Glutamatergic neuron (in vitro differentiated cells): ENCODE data around the gene COMMD3. TPM values are rescaled to one million over a fixed set of nuclear protein-coding genes. Genes with fewer than 3 reads are reported as not detected.
"Not testable (repeated sequence)": the region's sequence is repeated elsewhere in the genome, so short reads cannot be mapped to it uniquely, and the experiment has no call there.

Experiments used
- DNase-seq: peaks from one replicate; pipeline ENCODE4 v3.0.0; 2022
- H3K27ac Mint-ChIP-seq: one replicate; pipeline ENCODE4 v1.8.0; 2020; ENCODE audit warnings: mild to moderate bottlenecking, mixed read lengths, inconsistent platforms; ENCODE audit not compliant: unreplicated experiment
- H3K27me3 Mint-ChIP-seq: one replicate; pipeline ENCODE4 v1.8.0; 2020; ENCODE audit warnings: mild to moderate bottlenecking, moderate library complexity, mixed read lengths, inconsistent platforms; ENCODE audit not compliant: unreplicated experiment
- H3K36me3 Mint-ChIP-seq: one replicate; pipeline ENCODE4 v1.8.0; 2020; ENCODE audit warnings: mild to moderate bottlenecking, mixed read lengths, inconsistent platforms; ENCODE audit not compliant: unreplicated experiment
- H3K4me1 Mint-ChIP-seq: one replicate; pipeline ENCODE4 v1.8.0; 2020; ENCODE audit warnings: mild to moderate bottlenecking, low read depth, mixed read lengths, inconsistent platforms; ENCODE audit not compliant: unreplicated experiment
- H3K4me3 Mint-ChIP-seq: one replicate; pipeline ENCODE4 v1.8.0; 2020; ENCODE audit warnings: mild to moderate bottlenecking, mixed read lengths, inconsistent platforms; ENCODE audit not compliant: unreplicated experiment
- H3K9me3 Mint-ChIP-seq: one replicate; pipeline ENCODE4 v1.8.0; 2020; ENCODE audit warnings: mild to moderate bottlenecking, moderate library complexity, mixed read lengths, inconsistent platforms; ENCODE audit not compliant: unreplicated experiment
- CTCF ChIP-seq: fragments of 200-600 bp; sonication (generic); IDR thresholded peaks from one replicate; pipeline ENCODE4 v1.5.0; 2021; ENCODE audit not compliant: partially characterized antibody, unreplicated experiment
- total RNA-seq: library from RNA; stranded (reverse); fragmentation: NEBNext Ultra II Directional; extraction: Animal tissue kit (Norgen Biotek cat#: 25700); gene quantifications from one replicate; pipeline ENCODE4 v1.2.1, GENCODE V29; 2021; ENCODE audit not compliant: unreplicated experiment

COMMD3 gene
- total RNA-seq, 1 donor from 2014 or later: 31.7 TPM

GRCh38 chr10:22305721-22306120 is 10.5 kb upstream of the COMMD3 start:
- Mint-ChIP-seq H3K27ac (no peak overlapping the region), H3K36me3 (no peaks in the 10 kb centered on the region), H3K4me3 (no peak overlapping the region), H3K4me1 (no peaks in the 10 kb centered on the region), H3K9me3 (peaks cover 1% of the 10 kb centered on the region), H3K27me3 (peaks cover 2% of the 10 kb centered on the region)
- DNase-seq: no peak
- TF ChIP-seq CTCF: no peak

GRCh38 chr10:22308390-22308789 is 7.8 kb upstream of the COMMD3 start:
- no peak overlapping the region for H3K4me3 Mint-ChIP-seq
- no peak overlapping the region for H3K27ac Mint-ChIP-seq
- TF ChIP-seq CTCF: no peak
- no peaks in the 10 kb centered on the region for H3K27me3 Mint-ChIP-seq
- H3K9me3 Mint-ChIP-seq: no peaks in the 10 kb centered on the region
- no peaks in the 10 kb centered on the region for H3K36me3 Mint-ChIP-seq
- no peak for DNase-seq
- H3K4me1 Mint-ChIP-seq: no peaks in the 10 kb centered on the region

- no peaks in the 10 kb centered on the region for H3K36me3 Mint-ChIP-seq
- H3K4me1 Mint-ChIP-seq: no peaks in the 10 kb centered on the region
- DNase-seq: no peak
- no peak overlapping the region for H3K27ac Mint-ChIP-seq
- TF ChIP-seq CTCF: no peak
- H3K9me3 Mint-ChIP-seq: no peaks in the 10 kb centered on the region
- H3K27me3 Mint-ChIP-seq: peaks cover 2% of the 10 kb centered on the region
- H3K4me3 Mint-ChIP-seq: no peak overlapping the region
Measured at GRCh38 chr10:22309180-22310000, 6.8 kb upstream of the COMMD3 start.

GRCh38 chr10:22310012-22310411 is 6.2 kb upstream of the COMMD3 start:
- H3K27me3 Mint-ChIP-seq, H3K9me3 Mint-ChIP-seq, DNase-seq, H3K4me1 Mint-ChIP-seq, H3K4me3 Mint-ChIP-seq, H3K36me3 Mint-ChIP-seq, H3K27ac Mint-ChIP-seq: not testable (repeated sequence)

- no peak for TF ChIP-seq CTCF
- no peak overlapping the region for H3K4me3 Mint-ChIP-seq
- DNase-seq: no peak
- H3K27ac Mint-ChIP-seq: no peak overlapping the region
- H3K36me3 Mint-ChIP-seq: no peaks in the 10 kb centered on the region
- H3K9me3 Mint-ChIP-seq: peaks cover 8% of the 10 kb centered on the region
- peaks cover 8% of the 10 kb centered on the region for H3K27me3 Mint-ChIP-seq
- H3K4me1 Mint-ChIP-seq: no peaks in the 10 kb centered on the region
Measured at GRCh38 chr10:22310928-22311327, 5.3 kb upstream of the COMMD3 start.
